Neural cell (in vitro differentiated cells): ENCODE measurements around the gene KCNE3. TPM values are rescaled to one million over a fixed set of nuclear protein-coding genes. Genes with fewer than 3 reads are reported as not detected.

Source experiments
- H2AFZ ChIP-seq: fragments of 200-600, 300-800 bp; sonication (generic), shearing (Covaris generic); 2 replicates; pipeline ENCODE4 v1.6.0; 2014; ENCODE audit warnings: low read depth, mild to moderate bottlenecking, antibody characterized with exemption, low read length, moderate library complexity
- H3F3A ChIP-seq: fragments of 200-600 bp; shearing (Covaris generic); 2 replicates; pipeline ENCODE4 v1.6.1; 2016; ENCODE audit warnings: mild to moderate bottlenecking, moderate library complexity, mixed read lengths, antibody characterized with exemption, low read length; ENCODE audit not compliant: insufficient read depth, poor library complexity, severe bottlenecking
- H3K27ac ChIP-seq: fragments of 200-600, 300-800 bp; sonication (generic), shearing (Covaris generic); 2 replicates; pipeline ENCODE4 v1.5.1; 2014; ENCODE audit warnings: mild to moderate bottlenecking, low read length, moderate library complexity
- H3K27me3 ChIP-seq: fragments of 300-800, 200-600 bp; sonication (generic), shearing (Covaris generic); 2 replicates; pipeline ENCODE4 v1.6.0; 2014; ENCODE audit warnings: mild to moderate bottlenecking, low read depth, low read length, moderate library complexity; ENCODE audit not compliant: insufficient read depth
- H3K36me3 ChIP-seq: fragments of 300-800, 200-600 bp; sonication (generic), shearing (Covaris generic); 2 replicates; pipeline ENCODE4 v1.5.1; 2014; ENCODE audit warnings: mild to moderate bottlenecking, antibody characterized with exemption, low read length, moderate library complexity; ENCODE audit not compliant: insufficient read depth
- H3K4me2 ChIP-seq: fragments of 300-800, 200-600 bp; sonication (generic), shearing (Covaris generic); 2 replicates; pipeline ENCODE4 v1.6.0; 2014; ENCODE audit warnings: mild to moderate bottlenecking, low read length
- H3K4me3 ChIP-seq: fragments of 300-800, 200-600 bp; sonication (generic), shearing (Covaris generic); 2 replicates; pipeline ENCODE4 v1.5.1; 2014; ENCODE audit warnings: mild to moderate bottlenecking, low read length, moderate library complexity
- H3K79me2 ChIP-seq: fragments of 200-600 bp; shearing (Covaris generic); replicated peaks from 2 replicates; pipeline ENCODE4 v1.6.0; 2014; ENCODE audit warnings: mild to moderate bottlenecking, low read length, moderate library complexity; ENCODE audit not compliant: insufficient read depth
- H3K9ac ChIP-seq: fragments of 300-800, 200-600 bp; sonication (generic), shearing (Covaris generic); 2 replicates; pipeline ENCODE4 v1.6.1; 2016; ENCODE audit warnings: mild to moderate bottlenecking, low read length, mixed read lengths
- H3K9me2 ChIP-seq: fragments of 200-600 bp; shearing (Covaris generic); 2 replicates; pipeline ENCODE4 v1.6.1; 2016; ENCODE audit warnings: mild to moderate bottlenecking, low read length, mixed read lengths; ENCODE audit not compliant: insufficient read depth
- H3K9me3 ChIP-seq: fragments of 200-600, 300-800 bp; sonication (generic), shearing (Covaris generic); 2 replicates; pipeline ENCODE4 v1.6.1; 2016; ENCODE audit warnings: mild to moderate bottlenecking, mixed run types, low read length, moderate library complexity, mixed read lengths
- H4K20me1 ChIP-seq: fragments of 200-600 bp; shearing (Covaris generic); 2 replicates; pipeline ENCODE4 v1.6.1; 2016; ENCODE audit warnings: mild to moderate bottlenecking, mixed run types; ENCODE audit not compliant: insufficient read depth
- EP300 ChIP-seq: fragments of 450-650 bp; conservative IDR thresholded peaks from 2 replicates; pipeline ENCODE4 v1.6.1; 2014; ENCODE audit warnings: antibody characterized with exemption, mild to moderate bottlenecking, moderate library complexity; ENCODE audit not compliant: poor library complexity, severe bottlenecking
- EZH2 ChIP-seq: fragments of 200-600, 300-800 bp; shearing (Covaris generic), sonication (generic); IDR thresholded peaks from 2 replicates; pipeline ENCODE4 v1.6.1; 2014; ENCODE audit warnings: antibody characterized with exemption, low read length, borderline replicate concordance, mild to moderate bottlenecking; ENCODE audit not compliant: insufficient read depth, poor library complexity, severe bottlenecking
- MXI1 ChIP-seq: fragments of 450-650 bp; conservative IDR thresholded peaks from 2 replicates; pipeline ENCODE4 v1.6.1; 2014; ENCODE audit warnings: antibody characterized with exemption, mild to moderate bottlenecking; ENCODE audit not compliant: poor library complexity, severe bottlenecking
- POLR2AphosphoS5 ChIP-seq: IDR thresholded peaks from 2 replicates; pipeline ENCODE4 v1.6.1; 2012
- RAD21 ChIP-seq: fragments of 450-650 bp; conservative IDR thresholded peaks from 2 replicates; pipeline ENCODE4 v1.6.1; 2014; ENCODE audit warnings: antibody characterized with exemption, mild to moderate bottlenecking, moderate library complexity
- REST ChIP-seq: IDR thresholded peaks from 2 replicates; pipeline ENCODE4 v1.6.1; 2012; ENCODE audit warnings: borderline replicate concordance
- SMC3 ChIP-seq: fragments of 450-650 bp; conservative IDR thresholded peaks from 2 replicates; pipeline ENCODE4 v1.6.1; 2014; ENCODE audit warnings: antibody characterized with exemption, mild to moderate bottlenecking, moderate library complexity; ENCODE audit not compliant: poor library complexity
- TAF1 ChIP-seq: IDR thresholded peaks from 2 replicates; pipeline ENCODE4 v1.6.1; 2012; ENCODE audit warnings: low read depth
- polyA plus RNA-seq: library from polyadenylated mRNA; depleted of rRNA; stranded (reverse); fragments of >200 nt; gene quantifications from 2 replicates; pipeline ENCODE4 v1.2.3, GENCODE V29; 2014
- TF ChIP-seq, protein P1 (sequence below): fragments of 450-650 bp; IDR thresholded peaks from 2 replicates; pipeline ENCODE4 v1.5.1; 2014; ENCODE audit warnings: antibody characterized with exemption, mild to moderate bottlenecking, moderate library complexity; ENCODE audit not compliant: poor library complexity, severe bottlenecking

KCNE3 gene
- polyA plus RNA-seq, 1 donor from 2014 or later: not detected

DNA sequence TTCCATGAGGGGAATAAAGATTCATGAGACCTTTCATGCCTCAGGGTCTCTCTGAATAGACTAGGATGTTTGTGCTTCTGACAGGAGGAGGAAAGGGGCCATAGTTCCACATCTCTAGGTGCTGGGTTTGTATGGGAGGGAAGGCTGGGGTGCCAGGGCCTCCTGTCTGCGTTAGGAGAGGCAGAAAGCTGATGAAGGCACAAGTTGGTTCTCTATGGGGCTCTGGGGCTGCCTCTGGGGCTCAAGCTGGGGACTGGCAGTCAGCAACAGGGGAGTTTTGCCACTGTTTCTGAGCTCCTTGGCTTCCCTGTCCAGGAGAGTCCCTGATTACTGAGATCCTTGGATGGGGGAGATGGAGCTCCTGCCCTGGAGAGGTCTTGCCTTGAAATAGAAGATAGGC is 4.1 kb downstream of the KCNE3 start:
- no peak overlapping the region for H3K27ac ChIP-seq
- H3K9me3 ChIP-seq: no peaks in the 10 kb centered on the region
- no peaks in the 10 kb centered on the region for H3K9me2 ChIP-seq
- H3F3A ChIP-seq: no peaks in the 10 kb centered on the region
- no peak for TF ChIP-seq EP300
- TF ChIP-seq MXI1: no peak
- no peak for TF ChIP-seq SMC3
- TF ChIP-seq, protein P1, sequence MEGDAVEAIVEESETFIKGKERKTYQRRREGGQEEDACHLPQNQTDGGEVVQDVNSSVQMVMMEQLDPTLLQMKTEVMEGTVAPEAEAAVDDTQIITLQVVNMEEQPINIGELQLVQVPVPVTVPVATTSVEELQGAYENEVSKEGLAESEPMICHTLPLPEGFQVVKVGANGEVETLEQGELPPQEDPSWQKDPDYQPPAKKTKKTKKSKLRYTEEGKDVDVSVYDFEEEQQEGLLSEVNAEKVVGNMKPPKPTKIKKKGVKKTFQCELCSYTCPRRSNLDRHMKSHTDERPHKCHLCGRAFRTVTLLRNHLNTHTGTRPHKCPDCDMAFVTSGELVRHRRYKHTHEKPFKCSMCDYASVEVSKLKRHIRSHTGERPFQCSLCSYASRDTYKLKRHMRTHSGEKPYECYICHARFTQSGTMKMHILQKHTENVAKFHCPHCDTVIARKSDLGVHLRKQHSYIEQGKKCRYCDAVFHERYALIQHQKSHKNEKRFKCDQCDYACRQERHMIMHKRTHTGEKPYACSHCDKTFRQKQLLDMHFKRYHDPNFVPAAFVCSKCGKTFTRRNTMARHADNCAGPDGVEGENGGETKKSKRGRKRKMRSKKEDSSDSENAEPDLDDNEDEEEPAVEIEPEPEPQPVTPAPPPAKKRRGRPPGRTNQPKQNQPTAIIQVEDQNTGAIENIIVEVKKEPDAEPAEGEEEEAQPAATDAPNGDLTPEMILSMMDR: no peak
- no peak for TF ChIP-seq RAD21
- TF ChIP-seq TAF1: no peak
- TF ChIP-seq EZH2: no peak
- no peak for TF ChIP-seq POLR2AphosphoS5
- no peak for TF ChIP-seq REST
- no peak overlapping the region for H3K9ac ChIP-seq
- H4K20me1 ChIP-seq: no peaks in the 10 kb centered on the region
- no peaks in the 10 kb centered on the region for H3K36me3 ChIP-seq
- H3K4me3 ChIP-seq: no peak overlapping the region
- no peaks in the 10 kb centered on the region for H3K79me2 ChIP-seq
- no peak overlapping the region for H3K4me2 ChIP-seq
- H2AFZ ChIP-seq: no peak overlapping the region
- H3K27me3 ChIP-seq: no peaks in the 10 kb centered on the region

DNA sequence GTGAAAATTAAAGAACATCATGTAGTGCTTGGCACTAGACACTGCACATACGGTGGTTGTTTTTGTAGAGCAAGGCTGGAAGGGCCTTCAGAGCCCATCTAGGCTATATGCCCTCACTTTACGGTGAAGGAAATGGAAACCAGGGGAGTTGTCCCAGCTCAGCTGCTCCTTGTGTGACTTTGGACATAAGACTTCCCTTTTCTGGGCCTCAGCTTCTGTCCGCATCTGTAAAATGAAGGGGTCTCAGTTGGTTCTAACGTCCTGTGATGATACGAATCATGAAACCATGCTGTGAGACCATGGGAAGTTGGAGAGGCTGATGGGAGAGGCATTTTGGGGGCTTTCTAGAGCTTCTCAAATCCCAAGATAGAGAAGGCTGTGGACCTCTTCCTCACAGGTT is 4.7 kb downstream of the KCNE3 start:
- no peak overlapping the region for H2AFZ ChIP-seq
- H3K4me2 ChIP-seq: no peak overlapping the region
- H3K9me2 ChIP-seq: no peaks in the 10 kb centered on the region
- H3K79me2 ChIP-seq: no peaks in the 10 kb centered on the region
- no peaks in the 10 kb centered on the region for H4K20me1 ChIP-seq
- no peaks in the 10 kb centered on the region for H3K27me3 ChIP-seq
- no peaks in the 10 kb centered on the region for H3F3A ChIP-seq
- TF ChIP-seq EZH2 (no peak), MXI1 (no peak), TAF1 (no peak), REST (no peak), POLR2AphosphoS5 (no peak), EP300 (no peak), SMC3 (no peak), RAD21 (no peak)
- TF ChIP-seq, protein P1: no peak
- no peaks in the 10 kb centered on the region for H3K36me3 ChIP-seq
- H3K27ac ChIP-seq: no peak overlapping the region
- H3K9ac ChIP-seq: no peak overlapping the region
- no peak overlapping the region for H3K4me3 ChIP-seq
- no peaks in the 10 kb centered on the region for H3K9me3 ChIP-seq
